ENCODE data around the gene RHOT2. TPM values are rescaled to one million over a fixed set of nuclear protein-coding genes. Genes with fewer than 3 reads are reported as not detected.
A peak's percentile ranks its signal among the peaks of the same experiment; 100 is the strongest.

The RHOT2 gene
- total RNA-seq, 4 donors from 2014 or later, result 29.1 to 99.7 (median 71.7) TPM

- Histone ChIP-seq H3K36me3 (no peaks in the 10 kb centered on the region), H3K27me3 (peaks cover 17 to 24% of the 10 kb centered on the region in 2 donors)
These were observed 26.4 kb downstream of the RHOT2 start for GRCh38 chr16:694187-694862.

GRCh38 chr16:694863-695354 is 27.0 kb downstream of the RHOT2 start:
- no peaks in the 10 kb centered on the region for H3K36me3 ChIP-seq
- H3K9me3 ChIP-seq, result no peaks in the 10 kb centered on the region
- intact Hi-C loops (cut with DNase I; ENCODE audit: low total_unique reads), result no loop called here
- DNase-seq, result no peak
- peaks cover 17 to 24% of the 10 kb centered on the region in 2 donors for H3K27me3 ChIP-seq
- H3K4me3 ChIP-seq, result no peak overlapping the region
- peaks cover 0 to 12% of the 10 kb centered on the region in 2 donors for H3K4me1 ChIP-seq
- TF ChIP-seq POLR2A (IDR thresholded peaks at IDR 0.05), result no peak
- TF ChIP-seq CTCF (IDR thresholded peaks at IDR 0.05), result no peak
- no peak overlapping the region for H3K27ac ChIP-seq

More at GRCh38 chr16:694187-694862, 26.4 kb downstream of the RHOT2 start:
- Histone ChIP-seq H3K4me3 (no peak overlapping the region), H3K27ac (no peak overlapping the region), H3K9me3 (no peaks in the 10 kb centered on the region), H3K4me1 (peaks cover 3 to 18% of the 10 kb centered on the region in 2 donors)
- DNase-seq, result no peak
- no peak for TF ChIP-seq CTCF (IDR thresholded peaks at IDR 0.05)
- TF ChIP-seq POLR2A (IDR thresholded peaks at IDR 0.05), result no peak
- intact Hi-C loops (cut with DNase I; ENCODE audit: low total_unique reads), result no loop called here

- H3K4me3 ChIP-seq, result no peak overlapping the region
- no peaks in the 10 kb centered on the region for H3K36me3 ChIP-seq
- H3K9me3 ChIP-seq, result no peaks in the 10 kb centered on the region
- peaks cover 0 to 12% of the 10 kb centered on the region in 2 donors for H3K4me1 ChIP-seq
- peaks cover 23 to 24% of the 10 kb centered on the region in 2 donors for H3K27me3 ChIP-seq
- no peak for DNase-seq
- intact Hi-C loops (cut with DNase I; ENCODE audit: low total_unique reads), result no loop called here
- no peak for TF ChIP-seq CTCF (IDR thresholded peaks at IDR 0.05)
- peak in 1 of 2 donors; percentile 21 for TF ChIP-seq POLR2A (IDR thresholded peaks at IDR 0.05)
- H3K27ac ChIP-seq, result no peak overlapping the region
These were observed 27.6 kb downstream of the RHOT2 start for GRCh38 chr16:695355-696089.

- intact Hi-C loops (cut with DNase I; ENCODE audit: low total_unique reads), result no loop called here
- peaks cover 27 to 32% of the 10 kb centered on the region in 2 donors for H3K27me3 ChIP-seq
- no peak for DNase-seq
These were observed 31.2 kb downstream of the RHOT2 start for GRCh38 chr16:698911-699671.

More at GRCh38 chr16:698911-699671, 31.2 kb downstream of the RHOT2 start:
- Histone ChIP-seq H3K4me3 (no peak overlapping the region), H3K4me1 (peaks cover 0 to 8% of the 10 kb centered on the region in 2 donors), H3K9me3 (no peaks in the 10 kb centered on the region), H3K27ac (no peak overlapping the region), H3K36me3 (no peaks in the 10 kb centered on the region)
- no peak for TF ChIP-seq POLR2A (IDR thresholded peaks at IDR 0.05)
- TF ChIP-seq CTCF (IDR thresholded peaks at IDR 0.05), result no peak

All from uterus (tissue), 4 donors.